ENCODE results near the gene NOL3. TPM values are rescaled to one million over a fixed set of nuclear protein-coding genes. Genes with fewer than 3 reads are reported as not detected.

NOL3 gene
- total RNA-seq, 2 donors from 2014 or later, result 18.8 to 31.6 TPM

DNA sequence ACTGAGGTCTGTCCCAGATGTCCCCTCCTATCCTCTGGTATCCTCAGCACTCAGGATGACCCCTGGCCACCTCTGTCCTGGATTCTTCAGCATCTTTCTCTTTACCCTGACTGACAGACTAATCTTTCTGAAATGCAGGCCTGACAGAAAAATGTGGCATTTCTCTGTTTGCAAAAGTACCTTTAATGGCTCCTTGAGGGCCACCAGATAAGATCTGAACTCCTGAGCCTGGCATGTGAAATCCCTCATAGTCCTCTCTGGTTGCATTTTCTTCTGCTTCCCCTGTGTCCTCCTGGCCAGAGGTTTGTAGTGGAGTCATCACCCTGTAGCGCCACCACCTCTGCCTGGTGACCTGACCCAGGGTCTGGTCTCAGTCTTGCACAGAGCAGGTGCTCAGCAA lies 26.5 kb downstream of the NOL3 start:
- no peak for DNase-seq (ENCODE audit: low spot score)
- intact Hi-C loops (cut with DNase I), result no loop called here

DNA sequence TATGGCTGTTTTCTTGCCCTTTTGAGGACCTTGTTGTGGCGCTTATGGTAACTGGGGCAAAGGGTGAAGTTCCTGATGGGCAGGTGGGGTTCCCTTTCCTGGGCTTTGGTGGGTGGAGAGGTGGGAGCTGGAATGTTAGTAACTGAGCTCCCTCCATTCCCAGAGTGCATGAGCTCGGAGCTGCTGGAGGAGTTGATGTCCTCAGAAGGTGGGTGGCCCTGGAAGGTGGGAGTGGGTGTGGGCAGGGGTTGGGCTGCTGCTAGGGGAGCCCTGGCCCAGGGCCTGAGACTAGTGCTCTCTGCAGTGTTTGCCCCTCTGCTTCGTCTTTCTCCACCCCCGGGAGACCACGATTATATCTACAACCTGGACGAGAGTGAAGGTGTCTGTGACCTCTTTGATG lies 27.4 kb downstream of the NOL3 start:
- intact Hi-C loops (cut with DNase I), result no loop called here
- DNase-seq (ENCODE audit: low spot score), result no peak

DNA sequence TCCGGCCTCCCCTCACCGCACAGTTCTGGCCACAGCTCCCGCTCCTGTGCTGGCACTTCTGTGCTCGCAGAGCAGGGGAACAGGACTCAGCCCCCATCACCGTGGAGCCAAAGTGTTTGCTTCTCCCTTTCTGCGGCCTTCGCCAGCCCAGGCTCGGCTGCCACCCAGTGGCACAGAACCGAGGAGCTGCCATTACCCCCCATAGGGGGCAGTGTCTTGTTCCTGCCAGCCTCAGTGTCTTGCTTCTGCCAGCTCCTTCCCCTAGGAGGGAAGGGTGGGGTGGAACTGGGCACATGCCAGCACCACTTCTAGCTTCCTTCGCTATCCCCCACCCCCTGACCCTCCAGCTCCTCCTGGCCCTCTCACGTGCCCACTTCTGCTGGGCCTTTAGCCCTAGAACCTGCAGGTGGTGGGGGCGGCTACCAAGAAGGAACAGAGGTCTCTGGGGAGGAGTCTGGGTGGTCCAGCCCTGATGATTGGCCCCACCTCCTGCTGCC lies 27.9 kb downstream of the NOL3 start:
- no peak for DNase-seq (ENCODE audit: low spot score)
- intact Hi-C loops (cut with DNase I), result no loop called here

DNA sequence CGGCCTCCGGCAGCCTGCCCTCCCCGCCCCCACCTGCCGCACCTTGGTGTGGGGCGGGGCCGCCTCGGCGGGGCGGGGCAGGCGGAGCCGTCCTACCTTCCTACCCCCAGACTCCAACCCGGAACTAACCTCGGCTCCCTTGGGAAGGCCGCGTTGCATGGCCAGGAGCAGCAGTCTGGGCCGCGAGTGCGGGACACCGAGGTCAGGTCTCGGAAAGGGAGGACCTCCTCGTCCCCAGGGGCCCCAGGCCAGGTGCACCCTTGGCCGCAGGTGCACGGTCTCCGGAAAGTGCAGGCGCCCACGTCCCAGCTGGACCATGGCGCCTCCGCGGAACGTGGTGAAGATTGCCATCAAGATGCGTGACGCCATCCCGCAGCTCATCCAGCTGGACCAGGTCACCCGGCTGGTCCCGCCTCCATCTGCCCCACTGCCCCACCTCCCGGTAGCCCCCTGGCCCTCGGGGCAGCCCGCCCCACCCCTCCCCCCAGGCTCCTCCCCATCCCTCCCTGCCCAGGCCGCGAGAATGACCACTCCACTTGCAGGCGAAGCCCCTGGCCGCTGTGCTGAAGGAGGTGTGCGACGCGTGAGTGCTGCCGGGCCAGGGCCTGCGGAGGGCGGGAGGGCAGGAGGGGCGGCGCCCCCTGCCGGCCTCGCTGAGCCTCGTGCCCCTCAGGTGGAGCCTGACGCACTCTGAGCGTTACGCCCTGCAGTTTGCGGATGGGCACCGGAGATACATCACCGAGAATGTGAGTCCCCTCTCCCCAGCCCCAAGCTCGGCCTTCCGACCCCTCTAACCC lies 28.9 kb downstream of the NOL3 start, which contains the start of gene ELMO3:
ELMO3 (plus strand) TSS at position 121 of the 797 bp plus-strand sequence; CDS start at position 317, 196 bp downstream.
- no peak for DNase-seq (ENCODE audit: low spot score)
- intact Hi-C loops (cut with DNase I), result no loop called here

DNA sequence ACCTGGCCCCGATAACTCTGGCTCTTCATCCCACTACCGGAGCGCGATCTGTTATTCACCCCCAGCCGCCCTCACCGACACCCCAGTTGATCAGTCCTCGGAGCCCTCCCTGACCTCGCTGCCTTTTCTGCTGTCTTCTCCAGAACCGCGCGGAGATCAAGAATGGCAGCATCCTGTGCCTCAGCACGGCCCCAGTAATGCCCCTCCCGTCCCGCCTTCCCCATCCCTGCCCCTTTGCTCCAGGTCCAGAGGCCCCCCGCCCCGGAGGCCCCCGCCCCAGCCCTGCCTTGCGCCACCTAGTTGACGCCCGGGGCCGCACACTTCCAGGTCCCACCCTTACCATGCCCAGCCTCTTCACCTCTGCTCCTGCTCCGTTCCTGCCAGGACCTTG lies 29.5 kb downstream of the NOL3 start:
- DNase-seq (ENCODE audit: low spot score), result no peak
- intact Hi-C loops (cut with DNase I), result no loop called here

DNA sequence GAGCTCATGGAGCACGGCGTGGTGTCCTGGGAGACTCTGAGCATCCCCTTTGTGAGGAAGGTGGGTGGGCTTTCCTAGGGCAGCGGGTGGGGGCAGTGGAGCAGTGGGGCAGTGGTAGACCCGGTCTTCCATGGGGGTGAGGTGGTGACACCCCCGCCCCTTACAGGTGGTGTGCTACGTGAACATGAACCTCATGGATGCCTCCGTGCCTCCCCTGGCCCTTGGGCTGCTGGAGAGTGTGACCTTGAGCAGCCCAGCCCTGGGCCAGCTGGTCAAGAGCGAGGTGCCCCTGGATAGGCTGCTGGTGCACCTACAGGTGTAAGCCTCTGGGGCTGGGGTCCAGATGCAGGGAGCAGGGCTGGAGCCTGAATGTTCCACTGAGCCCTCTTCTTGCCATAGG lies 30.2 kb downstream of the NOL3 start:
- intact Hi-C loops (cut with DNase I), result no loop called here

DNA sequence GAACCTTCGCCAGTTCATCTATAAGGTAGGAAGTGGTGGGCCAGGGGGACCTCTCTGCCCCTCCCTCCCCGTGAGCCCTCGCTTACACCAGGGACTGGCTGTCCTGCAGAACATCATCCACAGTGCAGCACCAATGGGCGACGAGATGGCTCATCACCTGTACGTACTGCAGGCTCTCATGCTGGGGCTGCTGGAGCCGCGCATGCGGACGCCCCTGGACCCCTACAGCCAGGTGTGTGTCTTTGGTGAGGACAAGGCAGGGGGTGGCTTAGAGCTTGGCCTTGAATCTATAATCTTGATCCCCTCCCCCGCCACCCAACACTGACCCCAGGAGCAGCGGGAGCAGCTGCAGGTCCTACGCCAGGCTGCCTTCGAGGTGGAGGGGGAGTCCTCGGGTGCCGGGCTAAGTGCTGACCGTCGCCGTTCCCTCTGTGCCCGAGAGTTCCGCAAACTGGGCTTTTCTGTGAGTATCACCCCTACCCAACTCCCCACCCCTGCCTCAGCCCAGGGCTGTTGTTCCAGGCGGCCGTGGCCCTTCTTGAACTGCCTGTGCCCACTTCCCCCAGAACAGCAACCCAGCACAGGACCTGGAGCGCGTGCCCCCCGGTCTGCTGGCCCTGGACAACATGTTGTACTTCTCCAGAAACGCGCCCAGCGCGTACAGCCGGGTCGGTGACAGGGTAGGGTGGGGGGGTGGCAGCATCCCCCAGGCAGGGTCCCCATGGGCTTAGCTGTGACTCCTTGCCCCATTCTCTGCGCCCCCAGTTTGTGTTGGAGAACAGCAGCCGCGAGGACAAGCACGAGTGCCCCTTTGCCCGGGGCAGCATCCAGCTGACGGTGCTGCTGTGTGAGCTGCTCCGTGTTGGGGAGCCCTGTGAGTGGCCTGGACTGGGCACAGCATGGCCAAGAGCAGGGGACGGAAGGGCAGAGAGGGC lies 31.3 kb downstream of the NOL3 start:
- intact Hi-C loops (cut with DNase I), result no loop called here
- no peak for DNase-seq (ENCODE audit: low spot score)

More for the DNA sequence above, 30.2 kb downstream of the NOL3 start:
- no peak for DNase-seq (ENCODE audit: low spot score)

DNA sequence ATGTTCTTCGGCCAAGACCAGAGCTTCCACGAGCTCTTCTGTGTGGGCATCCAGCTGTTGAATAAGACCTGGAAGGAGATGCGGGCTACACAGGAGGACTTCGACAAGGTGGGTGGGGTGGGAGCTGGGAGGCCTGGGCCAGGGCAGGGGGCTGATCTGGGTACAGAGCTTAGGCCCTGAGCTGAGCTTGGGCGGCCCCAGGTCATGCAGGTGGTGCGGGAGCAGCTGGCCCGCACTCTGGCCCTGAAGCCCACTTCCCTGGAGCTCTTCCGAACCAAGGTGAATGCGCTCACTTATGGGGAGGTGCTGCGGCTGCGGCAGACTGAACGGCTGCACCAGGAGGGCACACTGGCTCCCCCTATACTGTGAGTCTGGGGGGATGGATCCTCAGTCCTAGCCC lies 32.1 kb downstream of the NOL3 start:
- no peak for DNase-seq (ENCODE audit: low spot score)
- intact Hi-C loops (cut with DNase I), result no loop called here

DNA sequence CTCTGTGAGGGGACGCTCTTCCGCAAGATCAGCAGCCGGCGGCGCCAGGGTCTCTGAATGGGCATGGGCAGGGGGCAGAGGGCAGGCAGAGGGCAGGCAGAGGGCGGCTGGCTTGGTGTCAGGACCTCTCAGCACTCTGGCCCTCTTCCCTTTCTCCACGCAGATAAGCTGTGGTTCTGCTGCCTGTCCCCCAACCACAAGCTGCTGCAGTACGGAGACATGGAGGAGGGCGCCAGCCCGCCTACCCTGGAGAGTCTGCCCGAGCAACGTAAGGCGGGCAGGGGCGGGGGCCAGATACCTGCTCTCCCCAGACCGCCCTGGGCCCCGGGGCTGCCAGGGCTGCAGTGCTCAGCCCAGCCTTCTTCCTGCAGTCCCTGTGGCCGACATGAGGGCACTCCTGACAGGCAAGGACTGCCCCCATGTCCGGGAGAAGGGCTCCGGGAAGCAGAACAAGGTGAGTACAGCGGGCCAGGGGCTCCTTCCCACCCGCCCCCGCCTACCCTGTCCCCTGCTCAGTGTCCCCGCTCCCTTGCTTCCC lies 32.7 kb downstream of the NOL3 start:
- no peak for DNase-seq (ENCODE audit: low spot score)
- intact Hi-C loops (cut with DNase I), result no loop called here

DNA sequence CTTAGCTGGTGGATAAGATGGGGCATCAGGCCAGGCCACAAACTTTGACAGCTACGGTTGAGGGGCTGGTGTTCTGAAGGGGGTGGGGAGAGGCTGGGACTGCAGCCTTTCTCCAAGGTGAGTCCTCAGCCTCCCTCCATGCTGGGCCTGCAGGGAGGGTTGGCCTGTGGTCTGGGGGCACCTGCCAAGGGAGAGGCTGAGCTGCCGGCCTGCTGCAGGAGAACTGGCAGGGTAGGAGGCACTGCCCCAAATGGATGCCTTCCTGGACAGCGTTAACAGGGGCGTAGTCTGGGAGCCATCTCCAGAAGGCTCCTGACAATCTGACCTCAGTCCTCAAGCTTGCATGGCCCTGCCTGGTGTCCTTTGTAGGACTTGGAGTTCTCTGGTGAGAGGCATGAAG lies 33.7 kb downstream of the NOL3 start:
- intact Hi-C loops (cut with DNase I), result no loop called here

DNA sequence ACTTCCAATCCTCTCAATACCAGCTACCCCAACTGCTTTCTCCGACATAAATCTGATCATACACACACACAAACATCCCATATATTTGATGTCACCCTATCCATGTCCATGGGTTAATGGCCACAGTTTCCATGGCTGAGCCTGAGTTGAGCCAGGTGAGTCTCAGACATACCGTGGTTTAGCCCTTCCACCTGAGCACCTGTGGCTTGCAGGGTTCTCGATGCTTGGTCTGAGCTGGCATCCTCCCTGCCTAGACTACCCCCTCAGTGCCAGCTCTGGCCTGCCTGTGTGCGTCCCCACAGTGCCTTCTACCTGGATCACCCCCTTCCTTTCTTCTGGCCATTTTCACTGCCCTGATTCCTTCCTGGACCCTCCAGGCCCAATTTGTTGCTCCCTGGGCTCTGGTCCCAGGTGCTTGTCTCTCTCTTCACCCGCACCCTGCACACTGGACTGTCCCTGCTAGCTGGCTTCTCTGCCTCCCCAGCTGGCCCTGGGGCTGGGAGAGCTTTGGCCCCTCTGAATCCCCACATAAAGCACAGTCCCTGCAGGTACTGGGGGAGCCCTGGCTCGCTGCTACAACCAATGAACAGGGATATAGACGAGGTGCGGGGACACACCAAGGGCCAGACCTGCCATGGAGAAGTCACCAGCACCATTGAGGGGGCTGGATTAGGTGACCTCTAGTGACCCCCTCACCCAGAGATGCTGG lies 35.9 kb downstream of the NOL3 start:
- intact Hi-C loops (cut with DNase I), result no loop called here
- no peak for DNase-seq (ENCODE audit: low spot score)

More for the DNA sequence above, 33.7 kb downstream of the NOL3 start:
- DNase-seq (ENCODE audit: low spot score), result no peak

DNA sequence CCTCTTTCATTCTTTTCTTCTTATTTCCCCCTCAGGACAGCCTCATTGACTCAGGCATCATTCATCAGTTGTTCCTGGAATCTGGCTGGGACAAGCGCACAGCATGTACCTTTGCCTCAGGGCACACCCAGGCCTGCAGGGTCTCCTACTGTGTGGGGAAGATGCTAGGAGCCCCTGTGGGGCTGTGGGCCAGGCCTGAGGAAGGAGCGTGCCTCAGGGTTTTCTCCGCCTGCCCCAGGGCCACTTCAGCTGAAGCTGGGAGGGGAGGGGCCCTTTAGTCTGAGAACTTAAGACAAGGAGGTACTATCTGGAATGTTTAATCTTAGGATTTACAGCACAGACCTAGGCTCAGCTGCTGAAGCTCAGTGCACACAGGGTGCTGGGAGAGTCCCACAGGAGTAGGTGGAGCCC lies 36.5 kb downstream of the NOL3 start:
- intact Hi-C loops (cut with DNase I), result no loop called here
- no peak for DNase-seq (ENCODE audit: low spot score)

DNA sequence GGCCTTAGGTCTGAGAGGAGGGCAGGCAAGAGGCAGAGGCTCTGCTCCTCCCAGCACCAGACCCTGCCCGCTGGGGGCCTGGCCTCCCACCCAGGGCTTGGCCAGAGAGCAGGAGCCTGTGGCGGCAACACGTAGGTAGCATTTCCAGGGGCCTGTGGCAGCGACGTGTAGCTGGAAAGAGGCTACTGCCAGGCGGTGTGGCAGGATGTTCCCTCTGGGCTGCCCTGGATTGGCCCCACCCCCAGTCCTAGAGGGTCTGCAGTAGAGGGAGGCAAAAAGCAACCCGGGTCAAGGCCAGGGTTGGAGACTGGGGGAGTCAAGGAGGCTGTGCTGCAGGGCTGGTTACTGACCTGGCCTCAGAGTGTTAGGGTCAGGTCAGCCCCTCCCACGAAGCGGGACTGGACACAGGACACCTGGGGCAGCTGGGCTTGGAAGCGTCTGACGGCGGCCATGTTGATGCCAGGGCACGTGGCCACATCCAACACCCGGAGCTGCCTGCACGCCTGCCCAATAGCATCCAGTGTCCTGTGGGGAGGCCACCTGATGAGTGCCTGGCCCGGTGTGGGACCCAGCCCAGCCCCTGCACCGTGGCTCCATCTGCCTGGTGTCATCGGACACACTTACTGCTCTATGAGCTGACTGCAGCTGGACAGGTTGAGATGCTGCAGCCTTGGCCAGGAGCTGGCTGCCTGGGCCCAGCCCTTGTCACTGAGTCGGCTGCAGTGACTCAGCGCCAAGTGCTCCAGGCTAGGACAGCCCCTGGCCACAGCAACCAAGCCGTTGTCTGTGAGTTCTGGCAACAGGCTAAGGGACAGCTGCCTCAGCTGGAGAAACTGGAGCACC lies 37.1 kb downstream of the NOL3 start:
- intact Hi-C loops (cut with DNase I), result no loop called here
- no peak for DNase-seq (ENCODE audit: low spot score)

DNA sequence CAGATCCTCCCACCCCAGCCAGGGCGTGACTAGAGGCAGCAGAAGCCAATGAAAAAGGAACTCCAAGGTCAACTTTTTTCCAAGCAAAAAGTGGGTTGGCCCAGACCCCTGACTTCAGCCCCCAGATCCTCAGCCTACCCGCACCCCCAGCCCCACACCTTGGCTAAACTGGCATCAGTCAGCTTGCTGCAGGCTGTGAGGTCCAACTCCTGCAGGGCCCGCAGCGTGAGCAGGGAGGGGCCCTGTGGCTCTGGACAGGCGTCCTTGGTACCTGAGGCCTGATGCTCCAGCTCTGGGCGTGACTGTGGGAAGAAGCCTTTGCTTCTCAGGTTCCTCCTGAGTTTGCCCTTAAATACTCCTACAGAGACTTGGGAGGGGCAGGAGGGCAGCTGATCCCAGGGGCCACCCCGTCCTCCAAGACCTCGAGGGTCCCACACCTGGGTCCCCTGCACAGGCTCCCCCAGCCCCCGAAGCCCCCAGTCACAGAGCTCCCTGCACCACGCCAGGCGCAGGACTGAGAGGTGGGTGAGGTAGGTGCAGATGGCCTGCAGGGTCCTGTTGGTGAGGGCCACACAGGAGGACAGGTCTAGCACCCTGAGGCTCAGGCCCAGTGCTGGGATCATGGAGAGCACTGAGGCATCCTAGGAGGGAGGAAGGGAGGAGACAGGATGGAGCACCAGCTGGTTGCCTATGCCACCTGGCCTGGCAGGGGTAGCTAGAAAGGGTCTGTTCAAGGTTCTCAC lies 38.0 kb downstream of the NOL3 start:
- intact Hi-C loops (cut with DNase I), result no loop called here
- DNase-seq (ENCODE audit: low spot score), result no peak

DNA sequence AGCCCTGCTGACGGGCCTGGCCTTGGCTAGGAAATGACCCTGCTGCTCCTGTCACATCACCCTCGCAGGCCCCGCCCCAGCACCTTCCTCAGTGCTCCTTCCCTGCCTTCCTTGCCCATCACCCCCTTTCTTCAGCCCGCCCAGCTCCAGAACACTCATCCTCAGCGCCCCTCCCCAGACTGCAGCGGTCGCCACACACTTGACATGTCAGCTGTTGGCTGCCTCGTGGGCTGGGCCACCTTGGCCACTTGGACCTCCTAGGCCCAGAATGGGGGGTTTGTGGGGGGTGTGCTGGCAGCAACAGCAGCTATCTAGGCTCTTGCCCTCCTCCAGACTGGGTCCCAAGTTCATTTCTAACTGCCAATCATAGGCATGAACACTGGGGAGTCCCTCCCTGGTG lies 39.2 kb downstream of the NOL3 start:
- intact Hi-C loops (cut with DNase I), result no loop called here
- no peak for DNase-seq (ENCODE audit: low spot score)

DNA sequence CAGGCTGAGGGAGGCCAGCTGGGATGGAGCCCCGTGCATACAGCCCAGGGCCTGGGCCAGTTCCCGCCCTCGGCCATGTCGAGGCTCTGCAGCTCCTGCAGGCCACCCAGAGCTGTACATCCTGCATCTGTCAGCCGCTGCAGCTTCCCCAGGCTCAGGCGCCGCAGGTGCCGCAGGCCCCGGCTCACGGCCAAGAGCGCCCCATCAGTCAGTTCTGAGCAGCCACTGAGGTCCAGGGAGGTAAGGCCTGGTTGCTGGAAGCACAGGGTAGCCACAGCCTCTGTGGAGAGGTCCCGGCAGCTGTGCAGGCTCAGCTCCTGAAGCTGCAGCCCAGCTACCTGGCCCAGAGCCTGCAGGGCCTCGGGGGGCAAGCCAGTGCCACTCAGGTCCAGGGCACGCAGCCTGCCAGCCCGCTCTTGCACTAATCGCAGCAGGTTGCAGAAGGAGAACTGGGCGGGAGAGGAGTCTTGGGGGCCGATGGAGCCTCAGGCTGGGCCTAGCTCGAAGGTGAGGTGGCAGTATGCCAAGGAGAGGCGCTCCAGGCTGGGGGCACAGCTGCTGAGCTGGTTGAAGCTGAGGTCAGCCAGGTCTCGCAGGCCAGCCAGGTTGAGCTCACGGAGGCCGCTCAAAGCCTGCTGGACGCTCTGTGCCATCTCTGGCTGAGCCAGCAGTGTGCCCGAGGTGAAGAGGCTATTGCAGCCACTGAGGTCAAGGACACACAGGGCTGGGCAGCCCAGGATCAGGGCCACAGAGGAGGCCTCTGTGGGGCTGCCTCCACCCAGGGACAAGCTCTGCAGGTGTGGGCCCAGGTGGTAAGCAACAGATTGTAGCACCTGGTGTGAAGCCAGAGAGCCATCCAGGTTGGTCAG lies 40.0 kb downstream of the NOL3 start:
- no peak for DNase-seq (ENCODE audit: low spot score)
- intact Hi-C loops (cut with DNase I), result no loop called here

DNA sequence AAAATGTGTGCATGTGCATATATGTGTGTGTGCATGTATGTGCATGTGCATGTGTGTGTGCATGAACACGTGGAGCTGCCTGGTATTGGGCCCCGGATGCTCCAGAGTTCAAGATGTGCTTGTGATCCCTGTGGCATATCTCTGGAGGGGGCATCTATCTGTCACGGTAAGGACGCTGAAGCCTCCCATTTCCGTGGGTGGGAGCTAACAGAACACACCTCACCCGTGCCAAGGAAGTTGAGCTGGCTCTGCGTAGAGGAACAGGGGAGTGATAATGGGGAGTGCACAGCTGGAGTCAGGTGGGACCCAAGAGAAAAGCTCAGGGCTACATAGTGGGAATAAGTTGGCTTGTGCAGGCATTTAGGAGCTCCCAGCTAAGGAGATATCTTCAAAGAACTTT lies 41.3 kb downstream of the NOL3 start:
- intact Hi-C loops (cut with DNase I), result no loop called here
- no peak for DNase-seq (ENCODE audit: low spot score)

Data from posterior vena cava (tissue), 2 donors.